Stimulated activated memory B cell treated with anti-CD40 and anti-IgM and Interleukin-4, amounts not matched to agents 10 μg/mL and 1 μg/mL and 100 μg/mL, for 72 hours (primary cell): ENCODE results near the gene RUBCNL.
A peak's percentile ranks its signal among the peaks of the same experiment; 100 is the strongest.
"Not testable (repeated sequence)": the region's sequence is repeated elsewhere in the genome, so short reads cannot be mapped to it uniquely, and the experiment has no call there.

Source experiments
- ATAC-seq: fragments of 150-1000 bp; cut with Tn5 transposase; 2 replicates; pipeline ENCODE4 v1.10.0; 2021
- H3K27ac Mint-ChIP-seq: one replicate; pipeline ENCODE4 v1.8.0; 2022; ENCODE audit warnings: mild to moderate bottlenecking, mixed read lengths
- H3K27me3 Mint-ChIP-seq: one replicate; pipeline ENCODE4 v1.8.0; 2022; ENCODE audit warnings: mixed read lengths
- H3K36me3 Mint-ChIP-seq: one replicate; pipeline ENCODE4 v1.8.0; 2022; ENCODE audit warnings: mixed read lengths
- H3K4me1 Mint-ChIP-seq: one replicate; pipeline ENCODE4 v1.8.0; 2022; ENCODE audit warnings: mixed read lengths
- H3K4me3 Mint-ChIP-seq: one replicate; pipeline ENCODE4 v1.8.0; 2022; ENCODE audit warnings: mild to moderate bottlenecking, moderate library complexity, mixed read lengths
- H3K9me3 Mint-ChIP-seq: one replicate; pipeline ENCODE4 v1.8.0; 2022; ENCODE audit warnings: mixed read lengths

The RUBCNL gene

DNA sequence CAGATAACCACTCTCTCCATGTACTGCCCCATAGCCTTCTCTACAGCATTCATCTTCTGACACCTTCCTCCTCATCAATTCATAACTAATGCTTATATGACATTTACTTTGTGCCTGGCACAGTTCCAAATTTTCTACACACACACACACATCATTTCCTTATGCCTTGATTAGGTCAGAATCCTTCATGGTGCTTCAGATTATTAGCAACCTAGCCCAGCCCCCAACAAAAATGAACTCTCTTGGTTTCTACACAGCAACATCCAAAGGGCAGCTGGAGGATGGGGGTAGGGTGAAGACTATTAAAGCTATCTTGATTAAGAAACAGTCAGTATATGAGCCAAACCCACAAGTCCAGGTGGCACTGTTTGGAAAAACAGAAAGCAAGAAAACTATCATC, 3.7 kb downstream of the RUBCNL start:
- no peak for ATAC-seq
- no peaks in the 10 kb centered on the region for H3K9me3 Mint-ChIP-seq
- H3K27me3 Mint-ChIP-seq, result no peaks in the 10 kb centered on the region
- peak overlapping the region; percentile 68 for H3K4me3 Mint-ChIP-seq
- peaks cover 27% of the 10 kb centered on the region for H3K36me3 Mint-ChIP-seq
- H3K27ac Mint-ChIP-seq, result peak overlapping the region; percentile 86
- H3K4me1 Mint-ChIP-seq, result peaks cover 48% of the 10 kb centered on the region

DNA sequence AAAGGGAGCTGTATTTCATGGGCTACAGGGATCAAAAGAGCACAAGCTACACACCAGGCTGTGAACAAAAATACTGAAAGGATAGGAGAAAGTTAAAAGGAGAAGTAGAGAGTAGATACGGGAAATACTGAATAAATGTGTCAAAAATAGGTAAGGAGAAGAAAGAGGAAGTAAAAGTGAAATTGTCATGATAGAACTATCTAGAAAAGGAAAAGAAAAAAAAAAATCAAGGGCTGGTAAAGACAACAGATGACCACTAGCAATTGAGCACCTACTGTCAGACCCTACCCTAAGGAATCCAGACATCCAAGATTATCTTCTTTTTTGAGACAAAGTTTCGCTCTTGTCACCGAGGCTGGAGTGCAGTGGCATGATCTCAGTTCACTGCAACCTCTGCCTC, 4.8 kb downstream of the RUBCNL start:
- peak; percentile 66 for ATAC-seq
- peaks cover 35% of the 10 kb centered on the region for H3K36me3 Mint-ChIP-seq
- H3K9me3 Mint-ChIP-seq, result no peaks in the 10 kb centered on the region
- peak overlapping the region; percentile 15 for H3K4me3 Mint-ChIP-seq
- H3K4me1 Mint-ChIP-seq, result peaks cover 51% of the 10 kb centered on the region
- no peaks in the 10 kb centered on the region for H3K27me3 Mint-ChIP-seq
- peak overlapping the region; percentile 86 for H3K27ac Mint-ChIP-seq

DNA sequence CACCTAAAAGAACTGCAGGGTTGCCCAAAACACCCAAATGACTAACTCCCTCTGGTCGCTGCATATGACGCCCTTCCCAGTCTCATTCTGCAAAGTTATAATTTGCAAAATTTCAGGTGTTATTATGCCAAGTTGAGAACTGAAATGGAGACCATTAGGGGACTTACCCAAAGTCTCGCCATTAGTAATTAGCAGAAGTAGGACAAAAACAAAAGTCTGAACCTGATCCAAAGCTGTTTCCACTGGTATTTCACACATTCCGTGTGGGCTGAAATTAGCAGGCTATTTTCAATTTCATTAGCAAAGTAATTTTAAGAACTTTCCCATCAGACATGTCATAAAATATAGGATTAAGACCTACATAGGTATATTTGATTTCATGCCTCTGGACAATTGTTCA, 6.8 kb downstream of the RUBCNL start:
- H3K4me1 Mint-ChIP-seq, result peaks cover 71% of the 10 kb centered on the region
- peak overlapping the region; percentile 59 for H3K4me3 Mint-ChIP-seq
- ATAC-seq, result peak; percentile 51
- peak overlapping the region; percentile 86 for H3K27ac Mint-ChIP-seq
- no peaks in the 10 kb centered on the region for H3K9me3 Mint-ChIP-seq
- H3K36me3 Mint-ChIP-seq, result peaks cover 44% of the 10 kb centered on the region
- no peaks in the 10 kb centered on the region for H3K27me3 Mint-ChIP-seq

DNA sequence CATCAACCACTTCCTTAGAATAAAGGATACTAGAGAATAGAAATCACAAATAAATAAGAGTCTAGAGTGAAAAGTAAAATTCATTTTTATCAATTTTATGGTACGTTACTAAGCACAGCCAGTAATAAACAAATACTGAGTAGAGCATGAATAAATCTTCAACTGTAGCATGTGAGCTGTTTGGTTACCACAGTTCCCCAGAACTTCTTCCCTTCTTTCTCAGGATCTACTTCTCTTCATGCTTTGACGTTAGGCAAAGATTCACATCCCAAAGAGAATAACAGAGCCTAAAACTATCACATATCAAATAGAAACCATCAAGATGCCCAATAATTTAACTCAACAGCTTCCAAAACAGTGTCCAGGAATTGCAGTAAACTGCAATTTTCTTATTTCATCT, 7.4 kb downstream of the RUBCNL start:
- H3K4me1 Mint-ChIP-seq, result peaks cover 77% of the 10 kb centered on the region
- no peaks in the 10 kb centered on the region for H3K9me3 Mint-ChIP-seq
- H3K36me3 Mint-ChIP-seq, result peaks cover 50% of the 10 kb centered on the region
- peak overlapping the region; percentile 59 for H3K4me3 Mint-ChIP-seq
- peak overlapping the region; percentile 86 for H3K27ac Mint-ChIP-seq
- ATAC-seq, result no peak
- no peaks in the 10 kb centered on the region for H3K27me3 Mint-ChIP-seq

DNA sequence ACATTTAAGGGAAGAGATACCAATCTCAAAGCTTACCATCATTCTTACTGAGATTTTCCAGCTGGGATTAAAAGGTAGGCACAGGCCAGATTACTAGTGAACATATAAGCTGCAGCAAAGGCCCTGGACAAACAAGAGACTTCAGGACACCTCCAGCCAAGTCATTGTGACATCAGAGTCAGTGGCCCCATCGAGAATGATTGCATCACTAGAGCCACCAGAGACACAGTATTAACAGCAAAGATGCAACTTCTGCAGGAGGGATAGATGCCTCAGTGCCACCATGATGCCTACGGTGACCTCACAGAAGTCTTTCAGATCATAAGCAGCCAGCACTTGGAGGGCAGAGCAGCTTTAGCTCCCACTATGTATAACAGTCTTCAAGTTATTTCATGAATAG, 8.6 kb downstream of the RUBCNL start:
- Mint-ChIP-seq H3K36me3 (peaks cover 55% of the 10 kb centered on the region), H3K27ac (peak overlapping the region; percentile 86), H3K4me3 (no peak overlapping the region), H3K4me1 (peaks cover 81% of the 10 kb centered on the region), H3K27me3 (no peaks in the 10 kb centered on the region), H3K9me3 (no peaks in the 10 kb centered on the region)
- no peak for ATAC-seq

DNA sequence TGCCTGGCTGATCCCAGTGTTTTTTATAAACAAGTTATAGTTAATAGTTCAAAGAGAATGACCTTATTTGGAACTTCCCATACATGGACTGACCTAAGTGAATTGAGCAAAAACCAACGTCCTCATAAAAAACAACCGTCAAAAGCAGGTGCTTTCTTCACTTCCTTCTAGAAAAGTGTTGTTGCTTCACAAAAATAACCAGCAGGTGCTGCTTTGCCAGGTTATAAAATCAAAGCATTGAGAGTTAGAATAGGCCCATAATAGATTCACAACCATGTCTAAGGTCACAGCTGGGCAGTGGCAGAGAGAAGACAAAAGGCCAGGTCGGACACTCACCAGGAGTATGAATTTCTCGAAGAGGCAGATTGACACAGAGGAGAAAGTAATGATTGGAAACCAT, 9.5 kb downstream of the RUBCNL start:
- Mint-ChIP-seq H3K27me3 (no peaks in the 10 kb centered on the region), H3K4me1 (peaks cover 83% of the 10 kb centered on the region), H3K9me3 (no peaks in the 10 kb centered on the region), H3K4me3 (peak overlapping the region; percentile 57), H3K36me3 (peaks cover 56% of the 10 kb centered on the region), H3K27ac (peak overlapping the region; percentile 86)
- peak; percentile 67 for ATAC-seq

DNA sequence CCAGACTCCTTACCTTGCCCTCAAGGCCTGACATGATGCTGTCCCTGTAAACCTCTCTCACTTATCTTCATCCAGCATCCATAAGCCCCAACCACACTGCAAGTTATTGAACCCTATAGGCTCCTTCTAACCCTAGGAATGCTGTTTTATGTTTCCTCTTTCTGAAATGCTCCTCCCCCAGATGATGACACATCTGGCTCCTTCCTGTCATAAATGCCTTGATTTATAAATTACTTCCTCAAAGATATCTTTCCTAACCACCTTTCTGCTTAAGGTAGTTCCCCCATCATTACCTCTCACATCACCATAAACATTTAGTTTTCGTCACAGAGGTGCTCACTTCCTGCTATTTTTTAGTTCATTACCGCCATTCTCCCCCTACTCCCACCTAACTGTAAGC, 12.3 kb downstream of the RUBCNL start:
- peak; percentile 84 for ATAC-seq
- peaks cover 71% of the 10 kb centered on the region for H3K36me3 Mint-ChIP-seq
- peaks cover 92% of the 10 kb centered on the region for H3K4me1 Mint-ChIP-seq
- H3K27ac Mint-ChIP-seq, result peak overlapping the region; percentile 86
- peak overlapping the region; percentile 69 for H3K4me3 Mint-ChIP-seq
- no peaks in the 10 kb centered on the region for H3K27me3 Mint-ChIP-seq
- H3K9me3 Mint-ChIP-seq, result no peaks in the 10 kb centered on the region

DNA sequence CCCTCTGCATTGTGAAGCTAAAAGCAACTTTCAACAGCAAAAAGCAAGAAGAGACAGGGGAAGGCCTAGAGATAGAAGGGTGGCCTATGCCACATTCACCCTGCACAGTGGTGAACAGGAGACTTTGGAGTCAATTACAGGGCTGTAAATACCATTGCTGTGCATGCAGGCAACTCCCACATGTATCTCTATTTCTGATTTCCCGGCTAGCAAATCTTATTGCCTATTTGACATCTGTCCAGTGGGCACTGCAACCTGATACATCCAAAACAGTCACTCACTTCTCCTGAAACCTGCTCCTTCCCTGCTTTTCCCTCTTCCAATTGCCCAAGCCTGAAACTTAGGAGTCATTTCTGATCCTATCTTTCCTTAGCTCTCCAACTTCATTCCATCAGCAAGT, 13.4 kb downstream of the RUBCNL start:
- Mint-ChIP-seq H3K36me3 (peaks cover 69% of the 10 kb centered on the region), H3K27ac (peak overlapping the region; percentile 86), H3K9me3 (no peaks in the 10 kb centered on the region), H3K4me1 (peaks cover 99% of the 10 kb centered on the region), H3K27me3 (no peaks in the 10 kb centered on the region), H3K4me3 (peak overlapping the region; percentile 69)
- ATAC-seq, result no peak

DNA sequence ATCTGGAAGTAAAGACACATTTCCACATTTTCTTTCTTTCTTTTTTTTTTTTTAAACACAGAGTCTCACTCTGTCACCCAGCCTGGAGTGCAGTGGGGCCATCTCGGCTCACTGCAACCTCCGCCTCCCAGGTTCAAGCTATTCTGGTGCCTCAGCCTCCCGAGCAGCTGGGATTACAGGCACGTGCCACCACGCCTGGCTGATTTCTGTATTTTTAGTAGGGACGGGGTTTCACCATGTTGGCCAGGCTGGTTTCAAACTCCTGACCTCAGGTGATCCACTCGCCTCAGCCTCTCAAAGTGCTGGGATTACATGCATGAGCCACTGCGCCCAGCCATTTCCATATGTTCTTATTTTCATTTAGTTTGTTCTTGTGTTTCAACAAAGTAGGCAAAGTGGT, 14.1 kb downstream of the RUBCNL start:
- H3K36me3 Mint-ChIP-seq, result peaks cover 73% of the 10 kb centered on the region
- peak overlapping the region; percentile 69 for H3K4me3 Mint-ChIP-seq
- not testable (repeated sequence) for H3K27me3 Mint-ChIP-seq, ATAC-seq, H3K9me3 Mint-ChIP-seq
- H3K27ac Mint-ChIP-seq, result peak overlapping the region; percentile 86
- peaks cover 97% of the 10 kb centered on the region for H3K4me1 Mint-ChIP-seq

DNA sequence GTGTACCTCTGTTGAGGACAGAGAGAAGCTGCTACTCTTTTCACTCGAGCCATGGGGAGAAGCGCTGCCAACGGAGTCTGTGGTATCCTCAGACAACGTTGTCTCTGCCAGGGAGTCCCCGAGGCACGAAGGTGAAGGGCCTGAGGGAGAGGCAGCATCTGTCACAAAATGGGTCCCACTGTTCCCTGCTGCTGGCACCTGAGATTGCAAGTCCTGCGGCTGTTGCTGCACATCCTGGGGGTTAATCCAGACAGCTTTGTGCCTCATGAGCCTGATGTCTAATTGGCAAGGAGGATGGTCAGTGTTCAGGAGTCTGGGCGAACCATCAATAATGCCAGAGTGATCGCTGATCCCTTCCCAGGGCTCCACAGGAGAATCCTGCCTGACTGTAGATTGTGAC, 15.0 kb downstream of the RUBCNL start:
- ATAC-seq, result no peak
- no peaks in the 10 kb centered on the region for H3K9me3 Mint-ChIP-seq
- no peaks in the 10 kb centered on the region for H3K27me3 Mint-ChIP-seq
- H3K4me1 Mint-ChIP-seq, result peaks cover 90% of the 10 kb centered on the region
- H3K36me3 Mint-ChIP-seq, result peaks cover 69% of the 10 kb centered on the region
- H3K4me3 Mint-ChIP-seq, result peak overlapping the region; percentile 48
- peak overlapping the region; percentile 86 for H3K27ac Mint-ChIP-seq

DNA sequence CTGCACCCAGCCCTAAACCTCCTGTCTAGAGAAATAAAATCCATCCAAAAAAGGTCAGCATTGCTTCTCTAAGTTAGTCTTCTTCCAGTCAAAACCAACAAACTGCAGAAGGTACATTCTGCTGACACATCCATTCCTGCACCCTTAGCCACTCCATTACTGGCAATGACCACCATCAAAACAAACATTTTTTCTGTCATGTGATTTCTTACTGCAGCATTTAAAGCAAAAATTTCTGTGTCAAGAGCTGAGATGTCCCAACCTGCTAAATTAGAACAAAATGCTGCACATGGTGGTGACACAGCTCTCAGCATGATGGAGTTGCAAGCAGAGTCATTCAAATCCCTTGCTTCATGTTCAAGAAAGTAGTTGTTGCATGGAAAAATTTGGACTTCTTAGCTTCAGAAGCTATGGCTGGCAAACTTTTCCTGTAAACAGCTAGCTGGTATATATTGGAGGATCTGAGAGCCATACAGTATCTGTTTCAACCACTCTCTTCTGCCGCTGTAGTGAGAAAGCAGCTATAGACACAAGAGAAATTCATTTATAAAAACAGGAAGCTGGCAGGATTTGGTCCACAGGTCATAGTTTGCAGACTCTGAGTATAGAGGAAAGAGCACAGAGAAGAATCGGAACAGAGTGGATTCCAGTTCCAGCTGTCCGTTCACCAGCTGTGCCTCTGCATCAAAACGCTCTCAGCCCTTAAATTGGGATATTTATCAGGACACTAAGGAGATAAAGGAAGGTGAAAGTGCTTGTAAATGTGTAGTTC, 17.4 kb downstream of the RUBCNL start:
- Mint-ChIP-seq H3K27ac (peak overlapping the region; percentile 86), H3K4me3 (peak overlapping the region; percentile 57), H3K9me3 (no peaks in the 10 kb centered on the region), H3K4me1 (peaks cover 84% of the 10 kb centered on the region), H3K36me3 (peaks cover 69% of the 10 kb centered on the region), H3K27me3 (no peaks in the 10 kb centered on the region)
- peak; percentile 83 for ATAC-seq

DNA sequence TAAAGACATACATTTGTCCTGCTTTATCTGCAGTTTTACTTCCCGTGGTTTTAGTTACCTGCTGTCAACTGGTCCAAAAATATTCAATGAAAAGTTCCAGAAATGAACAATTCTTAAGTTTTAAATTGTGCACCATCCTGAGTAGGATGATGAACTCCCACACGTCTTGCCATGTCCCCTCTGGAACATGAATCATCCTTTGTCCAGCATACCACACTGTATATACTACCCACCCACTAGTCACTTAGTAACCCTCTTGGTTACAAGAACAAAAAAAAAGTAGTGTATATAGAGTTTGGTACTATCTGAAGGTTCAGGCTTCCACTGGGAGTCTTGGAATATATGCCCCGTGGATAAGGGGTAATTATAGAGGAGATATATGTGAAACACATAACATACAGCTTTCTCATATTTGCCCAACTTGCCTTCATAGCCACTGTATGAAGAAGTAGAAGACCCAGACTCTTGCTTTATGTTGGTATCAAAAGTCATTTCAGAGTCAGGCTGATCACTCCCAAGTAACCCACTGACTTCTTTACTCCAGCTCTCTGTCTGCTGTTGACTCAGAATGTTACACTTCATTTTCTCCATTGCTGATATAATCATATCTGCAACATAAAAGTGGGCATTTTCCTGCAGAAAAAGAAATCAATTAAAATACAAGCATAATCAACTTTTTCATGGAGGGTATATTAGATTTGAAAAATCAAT, 19.3 kb downstream of the RUBCNL start:
- Mint-ChIP-seq H3K9me3 (no peaks in the 10 kb centered on the region), H3K4me1 (peaks cover 65% of the 10 kb centered on the region), H3K36me3 (peaks cover 58% of the 10 kb centered on the region), H3K4me3 (no peak overlapping the region), H3K27ac (no peak overlapping the region), H3K27me3 (no peaks in the 10 kb centered on the region)
- ATAC-seq, result no peak

DNA sequence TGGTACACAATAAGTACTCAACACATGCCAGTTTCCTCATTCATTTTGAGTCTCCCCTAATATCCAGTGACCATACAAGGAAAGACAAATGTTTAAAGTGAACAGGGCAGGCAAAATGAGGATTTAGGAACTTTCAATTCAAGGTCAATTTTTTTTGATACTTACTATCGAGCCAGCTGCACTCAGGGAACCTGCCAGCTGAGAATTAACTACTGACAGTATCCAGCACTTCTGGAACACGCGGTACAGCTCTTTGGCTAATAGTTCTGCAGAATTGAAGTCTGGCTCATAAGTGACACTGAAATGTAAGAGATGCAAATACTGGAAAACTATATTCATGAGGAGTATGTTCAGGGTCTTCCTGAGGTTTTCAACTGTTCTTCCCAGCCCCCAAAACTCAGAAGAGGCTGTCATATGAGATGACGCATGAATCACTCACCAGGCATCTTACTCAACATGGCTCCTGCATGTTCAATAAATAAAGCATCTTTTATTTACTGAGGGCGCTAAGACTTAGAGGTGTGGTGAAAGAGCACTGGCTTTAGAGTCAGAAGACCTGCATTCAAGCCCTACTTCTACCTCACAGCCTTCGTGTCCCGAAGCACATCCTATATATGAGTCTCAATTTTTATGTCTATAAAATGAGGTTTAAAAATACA, 25.6 kb downstream of the RUBCNL start:
- Mint-ChIP-seq H3K4me3 (no peak overlapping the region), H3K27me3 (no peaks in the 10 kb centered on the region), H3K9me3 (no peaks in the 10 kb centered on the region), H3K27ac (no peak overlapping the region), H3K4me1 (peaks cover 12% of the 10 kb centered on the region), H3K36me3 (peaks cover 58% of the 10 kb centered on the region)
- no peak for ATAC-seq

DNA sequence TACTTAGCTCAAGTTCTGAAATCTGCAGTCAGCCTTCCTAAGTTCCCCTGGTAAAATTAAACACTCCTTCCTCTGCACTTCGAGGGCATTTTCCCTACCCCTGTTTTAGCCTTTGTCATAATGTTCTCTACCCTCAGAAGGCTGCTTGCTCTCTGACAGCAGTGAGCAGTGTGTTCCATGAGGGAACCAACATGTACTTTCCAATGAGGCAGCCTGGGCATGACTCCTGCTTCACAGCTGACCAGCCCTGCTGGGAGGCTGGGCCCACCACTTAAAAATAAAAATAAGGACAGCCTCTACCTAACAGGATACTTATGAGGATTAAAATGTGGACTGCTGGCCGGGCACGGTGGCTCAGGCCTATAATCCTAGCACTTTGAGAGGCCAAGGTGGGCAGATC, 26.4 kb downstream of the RUBCNL start:
- Mint-ChIP-seq H3K9me3 (no peaks in the 10 kb centered on the region), H3K27ac (peak overlapping the region; percentile 46), H3K27me3 (no peaks in the 10 kb centered on the region), H3K36me3 (peaks cover 58% of the 10 kb centered on the region), H3K4me1 (peaks cover 8% of the 10 kb centered on the region), H3K4me3 (no peak overlapping the region)
- ATAC-seq, result no peak

DNA sequence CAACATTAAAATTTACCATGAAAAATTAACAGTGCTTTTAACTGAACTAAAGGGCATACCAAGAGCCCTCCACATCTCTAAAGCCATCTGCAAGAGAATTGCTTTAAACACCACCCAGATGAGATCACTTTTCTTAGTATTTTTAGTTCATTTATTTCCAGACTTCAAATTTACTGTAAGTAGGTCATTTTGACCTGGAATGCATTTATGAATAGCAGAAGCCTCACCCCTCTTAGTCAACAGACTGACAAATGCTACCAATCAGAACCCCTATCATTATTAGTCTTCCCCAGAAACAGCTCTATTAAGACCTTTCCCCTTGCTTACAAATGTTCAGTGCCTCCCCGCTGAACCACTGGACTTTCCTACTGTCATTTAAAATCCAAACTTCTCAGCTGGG, 27.3 kb downstream of the RUBCNL start:
- Mint-ChIP-seq H3K4me3 (no peak overlapping the region), H3K4me1 (peaks cover 9% of the 10 kb centered on the region), H3K36me3 (peaks cover 58% of the 10 kb centered on the region), H3K27ac (peak overlapping the region; percentile 46), H3K27me3 (no peaks in the 10 kb centered on the region), H3K9me3 (no peaks in the 10 kb centered on the region)
- ATAC-seq, result no peak
